GM13976 (cell line): ENCODE measurements around the gene KCNQ1.

Experiments
- DNase-seq: peaks from one replicate; pipeline ENCODE4 v3.0.0; 2012; ENCODE audit warnings: low spot score
- in situ Hi-C: fragments of 300-500 bp; cut with MboI; formaldehyde crosslinking; loops from one replicate; pipeline ENCODE4 v1.12.0; 2022; ENCODE audit warnings: low sequenced_read_pairs, mixed read lengths, inconsistent platforms; ENCODE audit not compliant: unreplicated experiment
- TF ChIP-seq, protein P1 (sequence below): IDR thresholded peaks from 2 replicates; pipeline ENCODE4 v1.5.1; 2012; ENCODE audit warnings: borderline replicate concordance, mild to moderate bottlenecking; ENCODE audit not compliant: insufficient read depth; ENCODE audit errors: extremely low read depth, missing control alignments, control extremely low read depth

KCNQ1 gene

GRCh38 chr11:2762451-2762850 is 317.6 kb downstream of the KCNQ1 start:
- in situ Hi-C loops: loop anchor here (25.0 kb wide), 1 partner anchor 200 kb away; no protein-coding TSS in a partner anchor
- TF ChIP-seq, protein P1, sequence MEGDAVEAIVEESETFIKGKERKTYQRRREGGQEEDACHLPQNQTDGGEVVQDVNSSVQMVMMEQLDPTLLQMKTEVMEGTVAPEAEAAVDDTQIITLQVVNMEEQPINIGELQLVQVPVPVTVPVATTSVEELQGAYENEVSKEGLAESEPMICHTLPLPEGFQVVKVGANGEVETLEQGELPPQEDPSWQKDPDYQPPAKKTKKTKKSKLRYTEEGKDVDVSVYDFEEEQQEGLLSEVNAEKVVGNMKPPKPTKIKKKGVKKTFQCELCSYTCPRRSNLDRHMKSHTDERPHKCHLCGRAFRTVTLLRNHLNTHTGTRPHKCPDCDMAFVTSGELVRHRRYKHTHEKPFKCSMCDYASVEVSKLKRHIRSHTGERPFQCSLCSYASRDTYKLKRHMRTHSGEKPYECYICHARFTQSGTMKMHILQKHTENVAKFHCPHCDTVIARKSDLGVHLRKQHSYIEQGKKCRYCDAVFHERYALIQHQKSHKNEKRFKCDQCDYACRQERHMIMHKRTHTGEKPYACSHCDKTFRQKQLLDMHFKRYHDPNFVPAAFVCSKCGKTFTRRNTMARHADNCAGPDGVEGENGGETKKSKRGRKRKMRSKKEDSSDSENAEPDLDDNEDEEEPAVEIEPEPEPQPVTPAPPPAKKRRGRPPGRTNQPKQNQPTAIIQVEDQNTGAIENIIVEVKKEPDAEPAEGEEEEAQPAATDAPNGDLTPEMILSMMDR: no peak
- no peak for DNase-seq

GRCh38 chr11:2763984-2764383 is 319.2 kb downstream of the KCNQ1 start:
- TF ChIP-seq, protein P1: no peak
- no peak for DNase-seq
- in situ Hi-C loops: loop anchor here (25.0 kb wide), 1 partner anchor 202 kb away; no protein-coding TSS in a partner anchor

- TF ChIP-seq, protein P1: no peak
- no peak for DNase-seq
- in situ Hi-C loops: loop anchor here (25.0 kb wide), 1 partner anchor 203 kb away; no protein-coding TSS in a partner anchor
Observed at GRCh38 chr11:2765491-2765890, 320.7 kb downstream of the KCNQ1 start.

GRCh38 chr11:2766166-2766565 is 321.4 kb downstream of the KCNQ1 start:
- in situ Hi-C loops: loop anchor here (25.0 kb wide), 1 partner anchor 204 kb away; no protein-coding TSS in a partner anchor
- TF ChIP-seq, protein P1: no peak
- DNase-seq: no peak

DNA sequence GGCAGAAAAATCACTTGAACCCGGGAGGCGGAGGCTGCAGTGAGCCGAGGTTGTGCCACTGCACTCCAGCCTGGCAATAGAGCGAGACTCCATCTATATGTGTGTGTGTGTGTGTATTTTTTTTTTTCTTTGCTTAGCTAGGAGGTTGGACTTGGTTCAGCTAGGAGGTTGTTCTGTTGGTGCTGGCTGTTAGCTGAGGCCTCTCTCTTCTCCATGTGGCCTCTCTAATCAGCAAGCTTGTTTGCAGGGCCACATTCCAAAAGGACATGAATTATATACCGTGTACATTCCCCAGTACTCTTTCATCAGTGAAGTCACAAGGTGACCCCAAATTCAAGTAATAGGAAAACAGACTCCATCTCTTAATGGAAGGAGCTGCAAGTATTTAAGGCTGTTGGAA is 322.3 kb downstream of the KCNQ1 start:
- in situ Hi-C loops: loop anchor here (25.0 kb wide), 1 partner anchor 205 kb away; no protein-coding TSS in a partner anchor

DNA sequence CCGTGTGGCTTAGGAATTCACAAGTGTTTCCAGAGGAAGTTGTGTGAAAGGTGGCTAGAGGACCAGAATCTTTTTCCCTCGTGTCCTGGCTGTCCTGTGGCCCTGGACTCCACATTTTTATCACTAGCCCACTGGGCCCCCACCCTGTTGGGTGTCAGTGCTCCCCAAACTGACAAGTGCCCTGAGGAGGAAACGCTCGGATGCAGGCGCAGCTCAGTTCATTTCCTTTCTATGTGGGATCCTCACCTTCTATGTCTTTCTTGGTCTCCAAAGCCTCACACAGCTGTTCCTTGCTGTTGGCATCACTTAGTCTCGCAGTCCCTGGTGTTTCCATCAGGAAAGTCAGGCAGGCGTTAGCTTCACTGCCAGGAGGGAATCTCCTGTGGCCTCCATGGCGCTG is 323.0 kb downstream of the KCNQ1 start:
- TF ChIP-seq, protein P1: no peak
- DNase-seq: peak; percentile 4
- in situ Hi-C loops: loop anchor here (25.0 kb wide), 1 partner anchor 206 kb away; no protein-coding TSS in a partner anchor

More for the DNA sequence above, 322.3 kb downstream of the KCNQ1 start:
- DNase-seq: no peak
- TF ChIP-seq, protein P1: no peak
